Spleen (tissue), 11 donors: ENCODE measurements around the gene MINDY4. TPM values are rescaled to one million over a fixed set of nuclear protein-coding genes. Genes with fewer than 3 reads are reported as not detected.

Experiments used
- DNase-seq: peaks from one replicate; pipeline ENCODE4 v3.0.0-alpha.2; 2020
- H3K27ac ChIP-seq, 8 donors: fragments of 200-600 bp; sonication (generic) in 7 of 8; 1 replicate in 4 of 8; 2 replicates in 4 of 8; pipeline versions ENCODE4 v1.5.0 to v1.8.0; 2016 to 2021; ENCODE audit warnings: inconsistent platforms in 4 of 8, mild to moderate bottlenecking in 4 of 8, moderate library complexity in 1 of 8
- H3K27me3 ChIP-seq, 7 donors: fragments of 200-600 bp; sonication (generic) in 6 of 7; replicated peaks in 1 of 7; 1 replicate in 4 of 7; 2 replicates in 3 of 7; pipeline versions ENCODE4 v1.5.0 to v1.8.0; 2016 to 2021; ENCODE audit warnings: inconsistent platforms in 3 of 7, mild to moderate bottlenecking in 1 of 7
- H3K36me3 ChIP-seq, 6 donors: fragments of 200-600 bp; sonication (generic) in 5 of 6; 1 replicate in 4 of 6; 2 replicates in 2 of 6; pipeline versions ENCODE4 v1.5.0 to v1.8.0; 2016 to 2021; ENCODE audit warnings: inconsistent platforms in 2 of 6
- H3K4me1 ChIP-seq, 6 donors: fragments of 200-600 bp; sonication (generic) in 5 of 6; 1 replicate in 3 of 6; 2 replicates in 3 of 6; pipeline versions ENCODE4 v1.5.0 to v1.8.0; 2016 to 2021; ENCODE audit warnings: inconsistent platforms in 3 of 6
- H3K4me3 ChIP-seq, 8 donors: fragments of 200-600 bp; sonication (generic) in 7 of 8; 1 replicate in 4 of 8; 2 replicates in 4 of 8; pipeline versions ENCODE4 v1.5.0 to v1.8.0; 2016 to 2021; ENCODE audit warnings: inconsistent platforms in 4 of 8, mild to moderate bottlenecking in 4 of 8, moderate library complexity in 2 of 8
- H3K9me3 ChIP-seq, 8 donors: fragments of 200-600 bp; sonication (generic) in 7 of 8; 1 replicate in 4 of 8; 2 replicates in 4 of 8; pipeline versions ENCODE4 v1.5.0 to v1.8.0; 2016 to 2021; ENCODE audit warnings: inconsistent platforms in 4 of 8
- CTCF ChIP-seq, 11 experiments: fragments of 200-600 bp in 7 of 11; fragments of 450-650 bp in 4 of 11; sonication (generic) in 4 of 11; IDR thresholded peaks in 8 of 11; conservative IDR thresholded peaks in 3 of 11; 1 replicate in 7 of 11; 2 replicates in 4 of 11; pipeline versions ENCODE4 v1.4.0 to v1.8.0; 2016 to 2021; ENCODE audit warnings: antibody characterized with exemption in 11 of 11, inconsistent platforms in 4 of 11, mild to moderate bottlenecking in 1 of 11
- POLR2A ChIP-seq, 3 donors: fragments of 450-650 bp; IDR thresholded peaks; one replicate each; pipeline ENCODE4 v1.5.1; 2017; ENCODE audit warnings: antibody characterized with exemption in 3 of 3, mild to moderate bottlenecking in 1 of 3
- POLR2AphosphoS5 ChIP-seq, 3 donors: sonication (generic); formaldehyde crosslinking; IDR thresholded peaks; one replicate each; pipeline ENCODE4 v1.5.1; 2017; ENCODE audit warnings: antibody characterized with exemption in 3 of 3
- WGBS, 5 donors: extraction: QIAGEN DNeasy Blood & Tissue Kit in 3 of 5; methylation state at CpG; one replicate each; pipeline versions ENCODE4 v1.1.5 to v1.1.7; 2013 to 2018; 5-methylcytosine and 5-hydroxymethylcytosine counted together
- intact Hi-C: fragments of 100-400 bp; cut with DNase I; formaldehyde crosslinking; loops from one replicate; pipeline ENCODE4 v1.15.0; 2023; ENCODE audit warnings: low total_unique reads
- polyA plus RNA-seq, 3 donors: library from polyadenylated mRNA; stranded (reverse); fragments of 200-250 nt; gene quantifications; one replicate each; pipeline ENCODE4 v1.2.1, GENCODE V29; 2013
- total RNA-seq, 7 donors: library from RNA; depleted of rRNA in 3 of 7; stranded (reverse); fragments of >200 nt in 3 of 7; fragmentation: NEBNext Ultra II Directional in 4 of 7; extraction: Animal tissue kit (Norgen Biotek cat#: 25700) in 4 of 7; gene quantifications; one replicate each; pipeline versions ENCODE4 v1.1.0 to v1.2.1, GENCODE V29; 2016 to 2021
- donor health status: healthy with polysubstance abuse.
- donor health status: DM: no; HTN: no; CAD: no; lungs with moderate emphysema.
- donor health status: DM: no; HTN: no; CAD: no.
- donor health status: Bipolar disorder and iron deficiency.
- donor health status: healthy.
- donor health status: DM: no; HTN: no; CAD: no.
- donor health status: DM: yes; HTN: yes; CAD: no.

MINDY4 gene
- total and polyA plus RNA-seq, 10 donors: 0.63 to 7.0 (median 3.0) TPM

GRCh38 chr7:30884881-30885280, 113.7 kb downstream of the MINDY4 start:
- DNase-seq: no peak
- Histone ChIP-seq H3K4me3 (no peak overlapping the region), H3K4me1 (no peaks in the 10 kb centered on the region), H3K27ac (no peak overlapping the region), H3K36me3 (peaks cover 0 to 5% (median 0%) of the 10 kb centered on the region in 6 donors), H3K27me3 (peaks cover 0 to 9% (median 0%) of the 10 kb centered on the region in 7 donors), H3K9me3 (peaks cover 0 to 1% (median 0%) of the 10 kb centered on the region in 8 donors)
- no peak for TF ChIP-seq POLR2AphosphoS5 (IDR thresholded peaks at IDR 0.05)
- TF ChIP-seq POLR2A (IDR thresholded peaks at IDR 0.05): no peak
- TF ChIP-seq CTCF (IDR thresholded peaks at IDR 0.05 in 8 of 11, conservative IDR thresholded peaks at IDR 0.05 in 3 of 11): no peak
- intact Hi-C loops: no loop called here

- DNase-seq: no peak
- intact Hi-C loops: no loop called here
- no peak overlapping the region for H3K27ac ChIP-seq
Measured at GRCh38 chr7:30886608-30887011, 115.4 kb downstream of the MINDY4 start.

GRCh38 chr7:30887464-30887872, 116.3 kb downstream of the MINDY4 start:
- no peak overlapping the region for H3K27ac ChIP-seq

More at GRCh38 chr7:30886608-30887011, 115.4 kb downstream of the MINDY4 start:
- no peaks in the 10 kb centered on the region for H3K4me1 ChIP-seq
- peaks cover 0 to 9% (median 0%) of the 10 kb centered on the region in 7 donors for H3K27me3 ChIP-seq
- peaks cover 0 to 19% (median 8%) of the 10 kb centered on the region in 8 donors for H3K9me3 ChIP-seq
- WGBS, 5 donors: 77 to 84% (median 79%) methylated on average over 7 of the region's 7 CpGs
- TF ChIP-seq POLR2A (IDR thresholded peaks at IDR 0.05) (no peak), POLR2AphosphoS5 (IDR thresholded peaks at IDR 0.05) (no peak), CTCF (IDR thresholded peaks at IDR 0.05 in 8 of 11, conservative IDR thresholded peaks at IDR 0.05 in 3 of 11) (no peak)
- peaks cover 0 to 5% (median 0%) of the 10 kb centered on the region in 6 donors for H3K36me3 ChIP-seq
- H3K4me3 ChIP-seq: no peak overlapping the region

GRCh38 chr7:30888747-30889146, 117.5 kb downstream of the MINDY4 start:
- no peak overlapping the region for H3K4me3 ChIP-seq
- peaks cover 0 to 20% (median 8%) of the 10 kb centered on the region in 8 donors for H3K9me3 ChIP-seq
- peaks cover 0 to 11% (median 9%) of the 10 kb centered on the region in 6 donors for H3K4me1 ChIP-seq
- H3K36me3 ChIP-seq: peaks cover 0 to 5% (median 0%) of the 10 kb centered on the region in 6 donors
- H3K27ac ChIP-seq: no peak overlapping the region
- no peak for DNase-seq
- intact Hi-C loops: no loop called here
- TF ChIP-seq POLR2AphosphoS5 (IDR thresholded peaks at IDR 0.05) (no peak), CTCF (IDR thresholded peaks at IDR 0.05 in 8 of 11, conservative IDR thresholded peaks at IDR 0.05 in 3 of 11) (no peak), POLR2A (IDR thresholded peaks at IDR 0.05) (no peak)
- WGBS, 5 donors: 74 to 86% (median 76%) methylated on average over 3 of the region's 3 CpGs
- H3K27me3 ChIP-seq: peaks cover 0 to 3% (median 0%) of the 10 kb centered on the region in 7 donors

More at GRCh38 chr7:30887464-30887872, 116.3 kb downstream of the MINDY4 start:
- 75 to 87% (median 81%) methylated on average over 5 to 10 of the region's 10 CpGs for WGBS, 5 donors
- H3K4me3 ChIP-seq: no peak overlapping the region
- H3K27me3 ChIP-seq: peaks cover 0 to 9% (median 0%) of the 10 kb centered on the region in 7 donors
- H3K9me3 ChIP-seq: peaks cover 0 to 20% (median 8%) of the 10 kb centered on the region in 8 donors
- no peaks in the 10 kb centered on the region for H3K4me1 ChIP-seq
- no peak for TF ChIP-seq POLR2AphosphoS5 (IDR thresholded peaks at IDR 0.05)
- no peak for TF ChIP-seq POLR2A (IDR thresholded peaks at IDR 0.05)
- no peak for TF ChIP-seq CTCF (IDR thresholded peaks at IDR 0.05 in 8 of 11, conservative IDR thresholded peaks at IDR 0.05 in 3 of 11)
- no peak for DNase-seq
- H3K36me3 ChIP-seq: peaks cover 0 to 5% (median 0%) of the 10 kb centered on the region in 6 donors
- intact Hi-C loops: no loop called here
